GM12892 (cell line): Measurements from ENCODE around the gene ADAMTS15.

Source experiments
- DNase-seq: peaks from one replicate; pipeline ENCODE4 v3.0.0; 2011; ENCODE audit not compliant: insufficient read length
- FAIRE-seq: peaks from 2 replicates; lab custom pipeline; 2011; peaks lifted over from hg19 to GRCh38; lab: Jason Lieb, UNC
- POLR2A ChIP-seq: IDR thresholded peaks from 2 replicates; pipeline ENCODE4 v1.6.1; 2011; ENCODE audit warnings: low read depth, low read length, control low read depth
- POLR2AphosphoS5 ChIP-seq: IDR thresholded peaks from 2 replicates; pipeline ENCODE4 v1.6.1; 2011; ENCODE audit warnings: low read depth, low read length, control low read depth
- TAF1 ChIP-seq: IDR thresholded peaks from 2 replicates; pipeline ENCODE4 v1.6.1; 2011; ENCODE audit warnings: low read depth, mild to moderate bottlenecking, control low read depth, low read length, borderline replicate concordance

The ADAMTS15 gene

DNA sequence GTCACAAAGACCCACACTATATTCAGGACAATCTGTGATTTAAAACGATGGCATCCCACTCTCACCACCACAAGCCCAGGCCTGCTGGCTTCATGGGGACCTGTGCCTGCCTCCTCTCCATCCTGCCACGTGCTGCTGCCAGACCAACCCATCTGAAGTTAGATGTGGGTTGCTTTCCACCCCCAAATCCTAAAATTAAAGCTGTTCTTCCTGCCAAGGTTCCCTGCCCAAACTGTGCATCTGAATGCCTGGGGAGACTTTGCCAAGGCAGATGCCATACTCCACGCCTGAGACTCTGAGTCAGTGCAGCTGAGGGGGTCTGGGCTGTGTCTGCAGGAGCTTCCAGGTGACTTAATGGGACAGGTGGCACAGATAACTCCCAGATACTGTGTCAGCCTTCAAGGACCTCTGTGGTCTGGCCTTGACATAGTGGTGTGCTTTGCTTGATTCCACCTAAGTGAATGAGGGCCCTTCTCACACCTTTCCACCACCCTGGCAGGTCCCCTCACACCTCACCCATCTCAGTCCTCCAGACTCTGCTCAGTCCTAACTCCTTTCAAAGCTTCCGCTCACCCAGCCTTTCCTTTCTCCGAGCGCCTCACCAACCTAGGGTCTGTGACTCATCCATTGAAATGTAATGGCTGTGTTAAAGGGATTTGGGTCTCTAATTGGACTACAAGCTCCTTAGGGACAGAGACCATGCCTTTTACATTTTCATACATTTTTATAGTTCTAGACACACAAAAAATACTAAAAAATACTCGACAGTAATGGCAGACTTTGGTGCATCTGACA, 38.7 kb upstream of the ADAMTS15 start:
- TF ChIP-seq POLR2A (no peak), POLR2AphosphoS5 (no peak), TAF1 (no peak)
- no peak for FAIRE-seq
- no peak for DNase-seq

DNA sequence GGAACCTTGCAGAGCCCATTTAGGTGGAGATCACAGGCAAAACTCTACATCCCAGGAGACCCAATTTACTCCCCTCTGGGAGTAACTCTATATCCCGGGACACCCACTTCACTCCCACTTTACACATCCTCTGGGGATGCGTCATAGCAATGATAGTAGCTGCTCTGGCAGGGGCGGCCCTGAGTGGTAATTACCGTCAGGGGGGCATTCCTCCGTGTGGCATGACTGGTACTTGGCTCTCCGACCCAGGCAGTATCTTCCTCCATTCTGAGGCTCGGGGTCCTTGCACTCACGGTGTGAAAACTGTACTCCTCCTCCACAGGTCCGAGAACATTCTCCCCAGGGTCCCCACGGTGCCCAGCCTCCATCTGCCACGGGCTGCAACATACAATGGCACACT, 37.2 kb upstream of the ADAMTS15 start:
- DNase-seq, result no peak
- FAIRE-seq, result no peak
- TF ChIP-seq TAF1 (no peak), POLR2A (no peak), POLR2AphosphoS5 (no peak)

DNA sequence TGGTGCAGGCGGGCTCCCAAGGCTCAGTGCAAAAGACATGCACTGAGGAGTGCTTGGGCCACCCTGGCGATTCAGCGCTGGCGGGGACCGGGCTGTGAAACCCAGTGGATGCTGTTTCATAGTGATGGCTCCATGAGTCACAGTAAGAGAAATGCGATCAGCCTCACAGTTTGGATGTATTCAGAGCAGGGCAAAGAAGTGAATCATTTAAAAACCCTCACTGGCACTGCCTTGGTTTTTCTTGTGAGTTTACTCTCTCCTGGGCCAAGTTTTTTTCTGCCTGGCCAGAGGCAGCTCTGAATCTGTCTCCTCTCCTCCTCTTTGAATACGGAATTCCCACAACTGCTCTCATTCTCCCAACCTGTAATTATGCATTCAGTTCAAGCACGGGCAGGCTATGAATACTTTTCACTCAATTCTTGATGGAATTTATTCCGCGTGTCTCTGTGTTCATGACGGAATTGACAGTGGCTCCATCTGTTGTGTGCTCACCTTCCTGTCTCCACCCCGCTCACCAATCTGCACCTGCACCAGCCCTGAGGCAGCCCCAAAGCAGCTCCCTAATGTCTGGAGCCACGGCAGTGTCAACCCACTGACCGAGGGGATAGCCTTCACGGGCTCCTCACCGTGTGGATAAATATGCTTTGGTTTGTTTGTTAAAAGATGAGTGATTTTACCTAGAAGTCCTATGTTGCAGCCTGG, 34.9 kb upstream of the ADAMTS15 start:
- no peak for DNase-seq
- TF ChIP-seq TAF1 (no peak), POLR2AphosphoS5 (no peak), POLR2A (no peak)
- no peak for FAIRE-seq

DNA sequence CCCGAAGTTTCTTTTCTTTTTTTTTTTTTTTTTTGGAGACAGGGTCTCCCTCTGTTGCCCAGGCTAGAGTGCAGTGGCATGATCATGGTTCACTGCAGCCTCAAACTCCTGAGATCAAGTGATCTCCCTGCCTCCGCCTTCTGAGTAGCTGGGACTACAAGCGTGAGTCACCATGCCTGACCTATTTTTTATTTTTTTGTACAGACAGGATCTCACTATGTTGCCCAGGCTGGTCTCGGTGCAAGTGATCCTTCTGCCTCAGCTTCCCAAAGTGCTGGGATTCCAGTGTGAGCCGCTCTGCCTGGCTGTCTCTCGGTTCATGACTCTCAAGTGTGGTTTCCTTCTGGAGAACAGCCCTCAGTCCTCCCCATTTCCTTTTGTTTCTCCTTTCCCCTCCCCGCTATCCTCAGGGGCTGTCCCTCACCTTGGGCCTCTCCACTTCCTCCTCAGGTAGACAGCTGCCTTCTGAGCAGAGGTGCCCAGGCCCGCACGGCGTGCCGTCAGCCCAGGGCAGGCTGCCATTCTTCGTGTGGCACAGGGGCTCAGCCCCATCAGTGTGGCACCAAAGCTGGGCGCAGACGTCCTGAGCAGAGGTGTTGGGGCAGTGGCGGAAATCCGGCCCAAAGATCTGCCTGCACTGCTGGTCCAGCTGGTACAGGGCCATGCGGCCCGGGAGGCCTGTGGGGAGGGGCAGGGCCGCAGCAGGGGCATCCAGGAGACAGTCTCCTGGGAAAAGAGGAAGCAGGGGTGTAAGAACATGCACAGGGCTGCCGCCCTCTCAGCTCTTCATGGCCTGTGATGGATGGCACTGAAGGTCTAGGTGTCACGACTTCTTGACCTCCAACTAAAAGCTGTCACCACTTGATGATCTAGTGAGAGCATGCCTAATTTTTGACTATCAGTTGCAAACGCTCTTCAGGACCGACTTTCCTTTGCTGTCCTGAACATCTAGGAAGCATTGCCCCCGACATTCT, 34.1 kb upstream of the ADAMTS15 start:
- no peak for TF ChIP-seq POLR2AphosphoS5
- TF ChIP-seq TAF1, result no peak
- TF ChIP-seq POLR2A, result no peak
- DNase-seq (no peak), FAIRE-seq (no peak)

DNA sequence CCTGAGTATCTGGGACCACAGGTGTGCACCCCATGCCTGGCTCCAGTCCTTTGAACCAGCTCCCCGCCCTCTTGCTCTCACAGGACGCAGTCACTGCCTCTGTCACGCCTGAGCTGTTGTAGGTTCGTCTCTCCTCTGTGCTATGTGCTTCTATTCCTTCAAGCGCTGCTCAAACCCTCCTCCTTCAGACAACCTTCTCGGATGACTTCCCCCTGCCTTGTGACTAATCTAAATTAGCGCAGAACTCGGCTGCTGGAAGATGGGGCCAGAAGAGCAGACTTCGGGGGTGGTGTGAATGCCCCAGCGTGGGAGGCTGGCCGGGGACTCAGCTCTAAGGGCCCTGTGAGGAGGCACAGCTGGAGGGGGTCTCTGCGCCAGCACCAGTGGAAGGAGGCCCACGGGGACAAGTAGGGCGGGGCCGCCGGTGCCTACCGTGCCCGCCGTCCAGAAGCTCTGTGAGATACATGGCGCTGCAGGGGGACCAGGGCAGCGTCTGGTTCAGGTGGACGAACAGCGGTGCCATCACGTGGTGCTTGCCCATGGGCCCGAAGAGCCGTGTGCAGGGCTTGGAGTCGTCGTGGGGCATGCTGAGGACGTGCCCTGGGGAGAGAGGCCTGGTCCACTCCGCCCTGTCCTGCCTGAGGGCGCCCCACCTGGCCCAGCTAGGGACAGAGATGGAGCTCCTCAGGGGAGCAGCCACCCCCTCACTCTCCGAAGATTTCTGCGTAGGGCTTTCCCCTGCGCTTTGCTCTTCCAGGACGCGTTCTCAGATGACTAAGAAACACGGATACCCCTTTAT, 32.5 kb upstream of the ADAMTS15 start:
- TF ChIP-seq TAF1 (no peak), POLR2AphosphoS5 (no peak), POLR2A (no peak)
- no peak for FAIRE-seq
- no peak for DNase-seq

DNA sequence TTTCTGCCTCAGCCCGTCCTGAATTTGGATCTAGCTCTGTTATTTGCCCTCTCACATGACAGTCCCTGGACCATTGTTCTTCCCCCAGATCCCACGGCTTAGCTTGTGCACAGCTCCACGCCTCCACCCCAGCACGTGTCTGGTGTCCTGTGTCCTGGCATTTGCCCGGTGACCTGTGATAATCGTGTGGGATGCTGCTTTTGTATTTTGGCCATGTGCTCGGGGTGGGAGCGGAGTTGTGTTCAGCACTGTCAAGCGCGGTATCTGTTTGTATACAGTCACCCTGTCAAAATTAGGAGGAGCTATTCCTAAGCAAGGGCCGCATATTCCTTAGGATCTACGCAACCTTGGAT, 31.9 kb upstream of the ADAMTS15 start:
- DNase-seq, result no peak
- FAIRE-seq, result no peak
- TF ChIP-seq TAF1 (no peak), POLR2A (no peak), POLR2AphosphoS5 (no peak)

DNA sequence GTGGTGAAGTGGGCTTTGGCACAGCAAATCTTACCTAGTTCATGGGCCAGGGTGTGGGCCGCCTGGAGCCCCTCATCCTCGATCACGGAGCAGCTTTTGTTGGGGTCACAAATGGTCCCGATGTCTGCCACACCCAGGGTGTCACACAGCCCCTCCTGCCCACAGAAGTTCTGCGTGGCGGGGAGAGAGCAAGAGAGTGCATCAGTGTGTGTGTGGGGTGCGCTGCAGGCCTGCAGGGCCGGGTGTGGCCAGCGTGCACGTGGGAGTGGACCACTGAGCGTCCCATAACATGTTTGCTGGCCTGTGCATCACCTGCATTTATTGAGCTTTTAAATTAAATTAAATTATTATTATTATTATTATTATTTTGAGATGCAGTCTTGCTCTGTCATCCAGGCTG, 31.5 kb upstream of the ADAMTS15 start:
- FAIRE-seq (no peak), DNase-seq (no peak)
- TF ChIP-seq TAF1 (no peak), POLR2A (no peak), POLR2AphosphoS5 (no peak)

DNA sequence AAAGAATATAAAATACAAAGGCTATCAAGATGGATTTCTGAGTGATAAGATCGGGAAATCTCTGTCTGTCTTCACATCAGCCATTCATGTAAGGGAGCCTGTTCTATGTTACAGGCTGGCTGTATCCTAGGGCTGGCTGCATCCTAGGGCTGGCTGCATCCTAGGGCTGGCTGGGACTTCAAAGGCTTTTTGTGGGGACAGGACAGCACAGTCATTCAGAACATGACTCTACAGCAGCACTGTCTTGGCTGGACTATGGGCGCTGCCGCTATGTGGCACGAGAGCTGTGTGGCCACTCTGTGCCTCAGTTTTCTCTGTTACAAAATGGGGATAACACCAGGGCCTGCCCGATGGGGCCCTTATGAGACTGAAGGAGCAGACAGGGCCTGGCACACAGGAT, 30.2 kb upstream of the ADAMTS15 start:
- TF ChIP-seq POLR2AphosphoS5 (no peak), TAF1 (no peak), POLR2A (no peak)
- DNase-seq, result no peak
- FAIRE-seq, result no peak

DNA sequence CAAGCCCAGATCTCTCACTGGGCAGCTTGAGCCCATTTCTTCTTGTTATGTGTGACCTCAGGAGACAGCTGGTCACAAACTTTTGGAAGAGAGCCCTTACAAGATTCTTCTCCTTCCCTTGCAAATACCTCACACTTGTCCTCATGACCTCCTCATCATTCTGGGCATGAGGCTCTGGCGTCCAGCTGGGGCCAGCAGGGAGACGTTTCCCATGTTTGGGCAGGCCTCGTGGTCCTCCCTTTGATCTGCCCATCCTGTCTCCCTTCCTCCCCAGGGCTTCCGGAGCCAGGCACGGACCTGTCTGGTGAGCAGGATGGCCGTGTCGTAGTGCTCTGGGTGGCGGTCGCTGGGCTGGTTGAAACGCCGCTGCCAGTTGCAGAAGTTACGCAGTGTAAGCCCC, 29.7 kb upstream of the ADAMTS15 start:
- DNase-seq (no peak), FAIRE-seq (no peak)
- TF ChIP-seq POLR2A (no peak), TAF1 (no peak), POLR2AphosphoS5 (no peak)

DNA sequence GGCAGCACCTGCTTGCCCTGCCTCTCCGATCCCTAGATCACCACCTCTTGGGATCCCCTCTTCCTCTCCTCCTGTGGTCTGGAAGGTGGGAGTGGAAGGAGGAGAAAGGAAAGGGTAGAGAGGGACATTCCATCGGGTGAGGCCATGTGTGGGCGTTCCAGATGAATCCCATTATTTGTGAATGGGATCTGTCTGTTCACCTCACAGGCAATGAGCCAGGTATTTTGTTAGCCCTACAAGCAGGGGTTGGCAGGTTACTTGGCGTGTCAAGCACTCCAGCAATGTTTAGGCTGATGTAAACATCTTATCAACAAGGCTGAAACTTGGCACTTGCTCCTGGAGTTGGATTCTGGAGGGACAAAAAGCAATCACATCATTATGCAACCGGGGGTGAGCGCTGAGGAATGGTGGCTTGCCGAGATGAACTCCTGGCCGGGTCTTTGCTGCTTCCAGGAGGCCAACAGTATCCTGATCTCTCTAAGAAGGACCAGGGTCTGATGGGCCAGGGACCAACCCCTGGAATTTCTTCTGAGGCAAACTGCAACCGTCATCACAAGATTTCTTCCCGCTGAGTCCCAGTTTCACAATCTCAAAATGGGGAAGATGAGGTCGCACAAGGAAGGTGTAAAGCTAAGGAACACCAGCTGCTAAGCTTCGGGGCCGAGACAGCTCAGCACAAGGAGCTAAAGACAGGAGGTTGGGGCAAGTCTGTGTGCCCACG, 27.8 kb upstream of the ADAMTS15 start:
- no peak for TF ChIP-seq POLR2AphosphoS5
- no peak for TF ChIP-seq POLR2A
- TF ChIP-seq TAF1, result no peak
- DNase-seq, result no peak
- no peak for FAIRE-seq
